Mesendoderm (in vitro differentiated cells): ENCODE data around the gene WFDC5.

ENCODE experiments used
- DNase-seq: peaks from one replicate; pipeline ENCODE4 v3.0.0; 2013
- H2AK5ac ChIP-seq: 2 replicates; pipeline ENCODE4 v1.6.1; 2013; ENCODE audit warnings: low read length, inconsistent platforms
- H2BK120ac ChIP-seq: 2 replicates; pipeline ENCODE4 v1.6.1; 2013; ENCODE audit warnings: low read depth, mild to moderate bottlenecking, low read length, moderate library complexity, mixed read lengths
- H2BK15ac ChIP-seq: replicated peaks from 2 replicates; pipeline ENCODE4 v1.6.1; 2013; ENCODE audit warnings: low read depth, mild to moderate bottlenecking, moderate library complexity
- H2BK5ac ChIP-seq: 2 replicates; pipeline ENCODE4 v1.6.1; 2013; ENCODE audit warnings: low read length, inconsistent platforms
- H3K18ac ChIP-seq: 2 replicates; pipeline ENCODE4 v1.6.1; 2013; ENCODE audit warnings: mild to moderate bottlenecking, low read length, mixed read lengths
- H3K23ac ChIP-seq: one replicate; pipeline ENCODE4 v1.6.1; 2013; ENCODE audit warnings: low read length
- H3K27ac ChIP-seq: 2 replicates; pipeline ENCODE4 v1.5.1; 2013; ENCODE audit warnings: low read depth, mild to moderate bottlenecking, inconsistent platforms, low read length, moderate library complexity
- H3K27me3 ChIP-seq: 2 replicates; pipeline ENCODE4 v1.6.1; 2013; ENCODE audit warnings: low read length, control low read depth, mild to moderate bottlenecking, inconsistent platforms; ENCODE audit not compliant: insufficient read depth, poor library complexity
- H3K36me3 ChIP-seq: 2 replicates; pipeline ENCODE4 v1.6.1; 2013; ENCODE audit warnings: low read length, inconsistent platforms; ENCODE audit not compliant: control insufficient read depth, insufficient read depth
- H3K4ac ChIP-seq: one replicate; pipeline ENCODE4 v1.6.1; 2013; ENCODE audit warnings: low read depth, mild to moderate bottlenecking, low read length, moderate library complexity
- H3K4me1 ChIP-seq: 2 replicates; pipeline ENCODE4 v1.6.1; 2013; ENCODE audit warnings: low read depth, low read length, inconsistent platforms; ENCODE audit not compliant: control insufficient read depth
- H3K4me2 ChIP-seq: 2 replicates; pipeline ENCODE4 v1.6.1; 2013; ENCODE audit warnings: low read length
- H3K4me3 ChIP-seq: 2 replicates; pipeline ENCODE4 v1.5.1; 2013; ENCODE audit warnings: mild to moderate bottlenecking, low read length
- H3K56ac ChIP-seq: one replicate; pipeline ENCODE4 v1.6.1; 2013; ENCODE audit warnings: low read length
- H3K79me1 ChIP-seq: 2 replicates; pipeline ENCODE4 v1.6.1; 2013; ENCODE audit warnings: low read length, inconsistent platforms
- H3K79me2 ChIP-seq: 2 replicates; pipeline ENCODE4 v1.6.1; 2013; ENCODE audit warnings: mild to moderate bottlenecking, low read length; ENCODE audit not compliant: control insufficient read depth, insufficient read depth
- H3K9ac ChIP-seq: 2 replicates; pipeline ENCODE4 v1.6.1; 2013; ENCODE audit warnings: low read length, inconsistent platforms
- H4K5ac ChIP-seq: one replicate; pipeline ENCODE4 v1.6.1; 2013; ENCODE audit warnings: low read length
- H4K8ac ChIP-seq: one replicate; pipeline ENCODE4 v1.6.1; 2013; ENCODE audit warnings: low read depth, mild to moderate bottlenecking, control low read depth, low read length, moderate library complexity
- WGBS: extraction: QIAGEN DNeasy Blood & Tissue Kit; methylation state at CpG from one replicate; pipeline ENCODE4 v1.1.7; 2013; ENCODE audit warnings: low lambda C conversion rate, missing lambda C conversion rate; ENCODE audit not compliant: insufficient coverage; ENCODE audit errors: extremely low coverage; 5-methylcytosine and 5-hydroxymethylcytosine counted together

Gene WFDC5

DNA sequence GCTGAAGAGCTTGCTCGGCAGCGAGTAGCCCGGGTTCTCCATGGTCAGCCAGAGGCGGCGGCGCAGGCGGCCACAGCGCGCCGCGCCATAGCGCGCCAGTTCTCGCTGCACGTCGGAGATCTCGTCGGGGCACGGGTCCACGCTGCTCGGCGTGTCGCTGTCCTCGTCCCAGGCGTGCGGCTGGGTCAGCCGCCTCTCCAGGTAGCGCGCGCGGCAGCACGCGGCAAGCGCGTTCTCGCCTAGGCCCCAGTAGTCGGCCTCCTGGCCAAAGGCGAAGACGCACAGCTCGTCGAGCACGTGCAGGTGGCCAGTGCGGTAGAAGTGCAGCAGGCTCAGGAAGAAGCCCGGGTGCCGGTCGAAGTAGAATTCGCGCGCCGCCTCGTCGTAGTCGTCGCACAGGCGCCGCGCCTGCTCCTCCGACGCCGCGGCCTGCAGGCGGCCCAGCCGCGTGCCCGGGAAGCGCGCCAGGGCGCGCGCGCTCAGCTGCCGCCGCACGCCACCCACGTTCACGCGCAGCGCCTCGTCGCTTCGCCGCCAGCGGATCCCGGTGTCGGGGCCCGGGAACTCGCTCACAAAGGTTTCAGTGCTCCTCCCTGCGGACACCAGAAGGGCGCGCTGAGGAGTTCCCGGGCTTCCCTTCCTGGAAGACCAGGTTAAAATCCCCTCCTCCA is 16.7 kb downstream of the WFDC5 start:
- Histone ChIP-seq H3K18ac (no peak overlapping the region), H3K9ac (peak overlapping the region; percentile 54), H2AK5ac (no peak overlapping the region), H4K8ac (no peak overlapping the region), H3K27ac (no peak overlapping the region), H3K23ac (no peak overlapping the region), H3K56ac (peak overlapping the region; percentile 83), H3K79me1 (no peaks in the 10 kb centered on the region), H3K4me1 (peaks cover 1% of the 10 kb centered on the region), H4K5ac (no peak overlapping the region), H3K79me2 (no peaks in the 10 kb centered on the region), H2BK5ac (no peak overlapping the region), H3K4me2 (peak overlapping the region; percentile 28), H2BK120ac (no peak overlapping the region), H3K27me3 (no peaks in the 10 kb centered on the region), H3K4ac (no peak overlapping the region), H3K4me3 (no peak overlapping the region), H2BK15ac (no peak overlapping the region), H3K36me3 (no peaks in the 10 kb centered on the region)
- DNase-seq = peak; percentile 93
- no CpG with 5 or more reads among the region's 91 CpGs for WGBS

DNA sequence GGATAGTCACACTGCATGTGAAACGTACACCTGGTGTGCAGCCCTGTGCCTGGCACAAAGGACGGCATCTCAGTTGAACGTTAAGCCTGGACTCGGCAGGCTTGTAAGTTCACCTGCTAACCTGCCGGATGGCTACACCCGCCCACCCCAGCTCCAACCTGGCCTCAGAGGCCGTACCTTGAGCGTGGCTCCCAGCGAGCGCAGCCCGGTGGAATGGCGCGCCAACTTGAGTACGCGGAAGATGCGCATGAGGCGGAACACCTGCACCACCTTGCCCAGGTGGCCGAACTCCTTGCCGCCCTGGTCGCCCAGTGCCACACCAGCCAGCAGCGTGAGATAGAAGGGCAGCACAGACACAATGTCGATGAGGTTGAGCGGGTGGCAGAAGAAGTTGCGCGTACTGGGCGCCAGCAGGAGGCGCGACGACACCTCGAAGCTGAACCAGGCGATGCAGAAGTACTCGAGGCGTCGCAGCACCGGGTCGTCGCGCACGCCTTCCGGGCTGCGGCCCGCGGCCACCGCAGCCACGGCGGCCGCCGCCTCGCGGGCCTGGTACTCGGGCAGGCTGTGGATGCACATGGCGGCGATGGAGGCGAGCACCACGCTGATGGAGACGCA is 17.4 kb downstream of the WFDC5 start:
- no peaks in the 10 kb centered on the region for H3K79me2 ChIP-seq

DNA sequence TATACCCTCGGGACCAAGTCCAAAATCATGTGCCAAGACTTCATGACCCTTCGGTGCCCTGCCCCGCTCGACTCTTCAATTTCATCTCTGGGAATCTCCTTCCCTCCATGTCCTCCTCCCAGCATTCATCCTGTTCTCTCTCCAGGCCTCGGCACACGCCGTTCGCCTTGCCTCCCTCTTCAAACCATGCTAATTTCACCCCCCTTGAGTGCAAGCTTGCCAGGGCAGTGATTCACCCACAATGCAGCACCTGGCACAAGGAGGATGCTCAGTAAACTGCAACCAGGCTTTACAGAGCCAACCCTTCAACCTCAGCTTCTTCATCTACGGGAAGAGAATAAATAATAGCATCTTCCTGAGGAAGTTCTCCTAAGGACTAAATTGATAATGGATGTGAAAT is 18.2 kb downstream of the WFDC5 start:
- no peak overlapping the region for H4K8ac ChIP-seq
- no peaks in the 10 kb centered on the region for H3K36me3 ChIP-seq
- no peak overlapping the region for H2BK5ac ChIP-seq
- no peak overlapping the region for H2BK15ac ChIP-seq
- H3K4me1 ChIP-seq = peaks cover 1% of the 10 kb centered on the region
- H3K4me3 ChIP-seq = no peak overlapping the region
- no CpG with 5 or more reads among the region's 9 CpGs for WGBS
- H3K27me3 ChIP-seq = no peaks in the 10 kb centered on the region
- no peak for DNase-seq
- no peak overlapping the region for H2AK5ac ChIP-seq
- H4K5ac ChIP-seq = no peak overlapping the region
- no peaks in the 10 kb centered on the region for H3K79me2 ChIP-seq
- no peak overlapping the region for H3K56ac ChIP-seq
- no peak overlapping the region for H3K4ac ChIP-seq
- H3K9ac ChIP-seq = no peak overlapping the region
- H3K79me1 ChIP-seq = no peaks in the 10 kb centered on the region
- H3K27ac ChIP-seq = no peak overlapping the region
- no peak overlapping the region for H3K4me2 ChIP-seq
- no peak overlapping the region for H3K23ac ChIP-seq
- H2BK120ac ChIP-seq = no peak overlapping the region
- no peak overlapping the region for H3K18ac ChIP-seq

More for the DNA sequence above, 17.4 kb downstream of the WFDC5 start:
- no peak overlapping the region for H3K4me3 ChIP-seq
- H3K18ac ChIP-seq = no peak overlapping the region
- no peak overlapping the region for H3K4ac ChIP-seq
- H3K23ac ChIP-seq = no peak overlapping the region
- H2BK120ac ChIP-seq = no peak overlapping the region
- no peak overlapping the region for H3K9ac ChIP-seq
- DNase-seq = peak; percentile 45
- no peaks in the 10 kb centered on the region for H3K36me3 ChIP-seq
- WGBS = no CpG with 5 or more reads among the region's 56 CpGs
- no peak overlapping the region for H2AK5ac ChIP-seq
- no peak overlapping the region for H3K4me2 ChIP-seq
- H3K27ac ChIP-seq = no peak overlapping the region
- H4K5ac ChIP-seq = no peak overlapping the region
- no peak overlapping the region for H2BK5ac ChIP-seq
- H2BK15ac ChIP-seq = no peak overlapping the region
- H3K56ac ChIP-seq = no peak overlapping the region
- H3K79me1 ChIP-seq = no peaks in the 10 kb centered on the region
- H3K4me1 ChIP-seq = peaks cover 1% of the 10 kb centered on the region
- no peak overlapping the region for H4K8ac ChIP-seq
- no peaks in the 10 kb centered on the region for H3K27me3 ChIP-seq

DNA sequence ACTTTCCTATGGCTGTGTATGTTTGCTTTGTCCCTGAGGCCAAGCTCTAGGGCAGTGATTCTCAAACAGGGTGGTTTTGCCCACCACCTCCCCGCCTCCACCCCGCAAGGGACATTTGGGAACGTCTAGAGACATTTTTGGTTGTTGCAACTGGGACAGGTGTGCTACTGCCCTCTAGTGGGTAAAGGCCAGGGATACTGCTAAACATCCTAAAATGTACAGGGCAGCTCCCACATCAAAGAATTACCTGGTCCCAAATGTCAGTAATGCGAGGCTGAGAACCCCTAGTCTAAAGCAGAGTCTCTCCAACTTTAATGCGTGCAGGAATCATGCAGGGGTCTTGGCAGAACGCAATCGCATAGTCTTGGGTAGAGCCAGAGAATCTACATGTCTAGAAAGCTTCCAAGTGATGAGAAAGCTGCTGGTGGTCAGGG is 19.2 kb downstream of the WFDC5 start:
- DNase-seq = peak; percentile 80
- Histone ChIP-seq H3K79me1 (no peaks in the 10 kb centered on the region), H3K4me1 (no peaks in the 10 kb centered on the region), H3K36me3 (no peaks in the 10 kb centered on the region), H3K27ac (no peak overlapping the region), H3K4me2 (no peak overlapping the region), H3K18ac (no peak overlapping the region), H2BK120ac (no peak overlapping the region), H3K27me3 (no peaks in the 10 kb centered on the region), H4K8ac (no peak overlapping the region), H3K4ac (no peak overlapping the region), H2BK5ac (no peak overlapping the region), H3K79me2 (no peaks in the 10 kb centered on the region), H3K23ac (no peak overlapping the region), H4K5ac (no peak overlapping the region), H3K4me3 (no peak overlapping the region), H2AK5ac (no peak overlapping the region), H3K56ac (no peak overlapping the region), H2BK15ac (no peak overlapping the region), H3K9ac (no peak overlapping the region)
- WGBS = no CpG with 5 or more reads among the region's 7 CpGs

DNA sequence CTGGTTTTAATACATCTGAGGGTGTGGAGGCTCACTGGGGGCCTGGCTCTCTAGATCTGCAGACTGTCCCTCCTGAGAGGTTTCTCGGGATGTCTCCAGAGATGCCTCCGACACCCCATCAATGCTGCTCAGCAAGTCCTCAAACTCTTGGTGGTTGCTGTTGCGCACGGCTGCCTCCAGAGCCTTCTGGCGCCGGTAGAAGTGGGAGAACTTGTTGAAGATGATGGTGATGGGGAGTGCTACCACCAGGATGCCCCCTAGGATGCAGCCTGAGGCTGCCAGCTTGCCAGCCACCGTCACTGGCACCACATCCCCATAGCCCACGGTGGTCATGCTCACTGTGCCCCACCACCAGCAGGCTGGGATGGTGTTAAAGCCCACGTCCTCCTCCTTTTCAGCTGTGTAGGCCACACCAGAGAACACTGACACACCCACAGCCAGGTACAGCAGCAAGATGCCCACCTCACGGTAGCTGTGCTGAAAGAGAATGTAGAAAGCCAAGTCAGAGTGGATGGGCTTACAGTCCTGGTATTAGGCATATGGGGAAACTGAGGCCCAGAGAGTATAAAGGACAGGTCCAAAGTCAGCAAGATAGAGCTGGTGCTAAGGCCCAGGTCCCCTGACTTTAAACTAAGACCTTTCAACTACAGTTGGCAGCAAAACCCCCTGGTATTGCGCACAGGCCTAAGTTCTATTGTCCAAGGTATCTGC is 20.0 kb downstream of the WFDC5 start:
- Histone ChIP-seq H3K79me1 (no peaks in the 10 kb centered on the region), H3K23ac (peak overlapping the region; percentile 74), H3K4me2 (no peak overlapping the region), H3K4me1 (no peaks in the 10 kb centered on the region), H2AK5ac (no peak overlapping the region), H3K36me3 (no peaks in the 10 kb centered on the region), H3K79me2 (no peaks in the 10 kb centered on the region), H3K27ac (no peak overlapping the region), H3K27me3 (no peaks in the 10 kb centered on the region), H2BK15ac (no peak overlapping the region), H2BK5ac (no peak overlapping the region), H3K9ac (no peak overlapping the region), H2BK120ac (no peak overlapping the region), H3K4ac (no peak overlapping the region), H4K8ac (no peak overlapping the region), H3K4me3 (no peak overlapping the region), H4K5ac (no peak overlapping the region), H3K56ac (no peak overlapping the region), H3K18ac (no peak overlapping the region)
- WGBS = no CpG with 5 or more reads among the region's 11 CpGs
- no peak for DNase-seq
